ENCODE results near the gene GALNS.
"Not testable (repeated sequence)": the region's sequence is repeated elsewhere in the genome, so short reads cannot be mapped to it uniquely, and the experiment has no call there.

Gene GALNS

DNA sequence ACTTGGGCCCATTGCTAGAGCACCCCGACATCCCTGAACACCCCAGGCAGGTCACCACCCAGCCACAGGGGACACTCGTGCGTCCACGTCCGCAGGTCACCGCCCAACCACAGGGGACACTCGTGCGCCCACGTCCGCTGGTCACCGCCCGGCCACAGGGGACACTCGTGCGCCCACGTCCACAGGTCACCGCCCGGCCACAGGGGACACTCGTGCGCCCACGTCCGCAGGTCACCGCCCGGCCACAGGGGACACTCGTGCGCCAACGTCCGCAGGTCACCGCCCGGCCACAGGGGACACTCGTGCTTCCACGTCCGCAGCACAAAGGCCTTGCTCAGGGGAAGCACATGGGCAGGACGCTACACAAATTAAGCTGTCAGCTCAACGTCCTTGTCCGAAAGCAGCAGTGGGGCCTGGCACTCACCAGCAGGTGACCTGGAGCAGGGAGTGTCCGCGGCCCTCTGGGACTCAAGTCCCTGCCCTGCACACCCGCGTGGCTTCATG is 17.7 kb downstream of the GALNS start:
- DNase-seq (ENCODE audit: low read depth in 2 of 3, low spot score in 1 of 3) = no peak

- DNase-seq (ENCODE audit: low read depth in 2 of 3, low spot score in 1 of 3) = no peak
Measured at GRCh38 chr16:88838566-88838965, 18.2 kb downstream of the GALNS start.

GRCh38 chr16:88837806-88838205 is 18.9 kb downstream of the GALNS start:
- DNase-seq (ENCODE audit: low read depth in 2 of 3, low spot score in 1 of 3) = no peak

DNA sequence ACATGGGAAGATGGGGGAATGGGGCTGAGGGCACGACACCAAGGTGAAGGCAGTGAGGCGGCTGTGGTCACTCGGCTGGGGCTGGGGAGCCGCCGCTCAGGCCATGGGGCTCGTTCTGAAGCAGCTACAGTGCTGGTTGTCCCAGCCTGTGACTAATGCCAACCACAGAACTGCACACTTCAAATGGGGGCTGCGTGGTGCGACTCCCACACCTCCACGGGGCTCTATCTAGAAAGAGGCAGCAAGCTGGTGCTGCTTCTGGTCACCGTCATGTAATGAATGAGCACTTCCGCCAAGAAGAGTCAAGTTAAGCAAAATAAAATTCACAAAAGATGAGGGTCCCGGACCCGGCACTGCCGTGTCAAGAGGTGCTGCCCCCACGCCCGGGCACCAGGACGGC is 20.0 kb downstream of the GALNS start:
- DNase-seq (ENCODE audit: low read depth in 2 of 3, low spot score in 1 of 3) = no peak

- DNase-seq (ENCODE audit: low read depth in 2 of 3, low spot score in 1 of 3) = no peak
Measured at GRCh38 chr16:88835818-88836217, 20.9 kb downstream of the GALNS start.

DNA sequence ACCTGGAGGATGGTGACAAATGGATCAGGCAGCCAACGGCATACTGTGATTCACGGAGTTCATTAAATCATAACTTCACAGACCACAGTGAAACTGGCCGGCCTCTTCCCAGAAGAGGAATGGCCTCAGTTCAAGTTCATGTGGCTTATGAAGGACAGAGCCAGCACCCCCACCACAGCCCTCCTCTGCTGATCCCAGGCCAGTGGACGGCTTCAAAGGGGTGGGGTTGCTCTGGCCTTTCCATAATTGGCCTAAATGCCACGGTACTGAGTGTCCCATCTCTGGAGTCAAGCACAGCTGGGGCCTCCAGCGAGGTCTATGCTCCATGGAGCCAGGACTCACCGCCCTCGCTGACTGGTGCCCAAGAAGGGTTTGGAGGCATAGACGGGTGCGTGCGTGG is 21.4 kb downstream of the GALNS start:
- DNase-seq (ENCODE audit: low read depth in 2 of 3, low spot score in 1 of 3) = no peak

GRCh38 chr16:88834670-88835069 is 22.1 kb downstream of the GALNS start:
- no peak for DNase-seq (ENCODE audit: low read depth in 2 of 3, low spot score in 1 of 3)

- no peak for DNase-seq (ENCODE audit: low read depth in 2 of 3, low spot score in 1 of 3)
Measured at GRCh38 chr16:88833086-88833485, 23.7 kb downstream of the GALNS start.

DNA sequence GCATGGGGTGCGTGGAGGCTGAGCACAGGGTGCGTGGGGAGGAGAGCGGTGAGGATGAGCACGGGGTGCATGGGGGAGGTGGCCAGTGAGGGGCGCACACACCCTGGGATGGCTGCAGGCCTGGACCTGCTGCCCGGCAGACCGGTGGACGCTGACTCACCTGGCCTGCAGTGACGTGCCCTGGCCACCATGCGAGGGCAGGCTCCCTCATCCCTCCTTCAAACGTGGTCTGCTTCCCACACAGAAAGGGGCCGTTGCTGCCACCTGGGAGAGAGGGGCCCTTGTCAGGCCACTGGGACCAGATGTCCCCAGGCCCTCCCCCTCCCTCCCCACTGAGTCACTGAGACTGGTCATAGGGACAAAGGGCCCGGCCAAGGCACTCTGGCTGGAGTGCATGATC is 24.9 kb downstream of the GALNS start:
- DNase-seq (ENCODE audit: low read depth in 2 of 3, low spot score in 1 of 3) = no peak

DNA sequence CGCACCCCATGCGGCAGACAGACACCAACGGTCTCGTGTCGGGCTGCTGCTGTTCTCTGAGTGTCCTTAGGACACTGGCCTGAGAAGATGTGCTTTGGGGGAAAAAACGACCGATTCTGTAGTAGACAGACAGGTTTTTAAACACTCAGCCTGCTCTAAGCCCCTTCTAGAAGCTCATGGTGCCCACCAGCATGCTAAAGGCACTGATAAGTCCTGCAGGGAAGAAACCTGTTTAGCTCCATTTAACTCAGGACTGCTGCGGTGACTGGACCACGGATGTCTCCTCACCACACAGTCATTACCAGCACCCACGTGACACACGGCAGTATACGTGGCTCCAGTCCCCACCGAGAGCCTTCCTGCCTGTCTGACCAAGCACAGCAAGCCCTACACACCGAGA is 26.0 kb downstream of the GALNS start:
- DNase-seq (ENCODE audit: low read depth in 2 of 3, low spot score in 1 of 3) = no peak

GRCh38 chr16:88830258-88830657 is 26.5 kb downstream of the GALNS start:
- no peak for DNase-seq (ENCODE audit: low read depth in 2 of 3, low spot score in 1 of 3)

DNA sequence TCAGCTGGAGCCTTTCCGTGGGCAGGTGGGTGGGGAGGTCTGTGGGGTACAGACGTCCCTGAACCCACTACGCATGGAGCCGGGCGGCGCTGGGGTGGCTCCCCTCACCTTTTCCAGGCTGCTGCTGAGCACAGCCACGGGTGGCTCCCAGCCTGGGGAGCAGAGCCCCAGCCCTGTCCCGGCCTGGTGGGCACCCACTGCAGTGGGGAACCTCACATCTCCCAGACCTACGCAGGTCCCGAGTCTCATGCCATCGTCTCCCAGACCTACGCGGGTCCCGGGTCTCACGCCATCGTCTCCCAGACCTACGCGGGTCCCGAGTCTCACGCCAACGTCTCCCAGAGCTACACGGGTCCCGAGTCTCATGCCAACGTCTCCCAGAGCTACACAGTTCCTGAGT is 28.0 kb downstream of the GALNS start:
- DNase-seq (ENCODE audit: low read depth in 2 of 3, low spot score in 1 of 3) = no peak

- no peak for DNase-seq (ENCODE audit: low read depth in 2 of 3, low spot score in 1 of 3)
Measured at GRCh38 chr16:88827727-88828126, 29.0 kb downstream of the GALNS start.

- no peak for DNase-seq (ENCODE audit: low read depth in 2 of 3, low spot score in 1 of 3)
Measured at GRCh38 chr16:88826070-88826840, 30.5 kb downstream of the GALNS start.

- no peak for DNase-seq (ENCODE audit: low read depth in 2 of 3, low spot score in 1 of 3)
Measured at GRCh38 chr16:88825146-88825545, 31.6 kb downstream of the GALNS start.

- DNase-seq (ENCODE audit: low read depth in 2 of 3, low spot score in 1 of 3) = no peak
Measured at GRCh38 chr16:88824256-88825077, 32.3 kb downstream of the GALNS start.

DNA sequence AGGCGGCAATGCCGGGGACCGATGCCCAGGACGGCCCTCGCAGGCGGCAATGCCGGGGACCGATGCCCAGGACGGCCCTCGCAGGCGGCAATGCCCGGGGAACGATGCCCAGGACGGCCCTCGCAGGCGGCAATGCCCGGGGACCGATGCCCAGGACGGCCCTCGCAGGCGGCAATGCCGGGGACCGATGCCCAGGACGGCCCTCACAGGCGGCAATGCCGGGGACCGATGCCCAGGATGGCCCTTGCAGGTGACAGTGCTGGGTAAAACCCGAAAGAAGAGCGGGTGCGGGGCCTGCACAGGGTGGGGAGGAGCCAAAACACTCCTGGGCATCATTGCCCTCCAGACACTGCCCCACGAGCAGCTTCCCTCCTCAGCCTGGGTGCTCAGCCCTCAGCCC is 33.1 kb downstream of the GALNS start:
- DNase-seq (ENCODE audit: low read depth in 2 of 3, low spot score in 1 of 3) = not testable (repeated sequence)

DNA sequence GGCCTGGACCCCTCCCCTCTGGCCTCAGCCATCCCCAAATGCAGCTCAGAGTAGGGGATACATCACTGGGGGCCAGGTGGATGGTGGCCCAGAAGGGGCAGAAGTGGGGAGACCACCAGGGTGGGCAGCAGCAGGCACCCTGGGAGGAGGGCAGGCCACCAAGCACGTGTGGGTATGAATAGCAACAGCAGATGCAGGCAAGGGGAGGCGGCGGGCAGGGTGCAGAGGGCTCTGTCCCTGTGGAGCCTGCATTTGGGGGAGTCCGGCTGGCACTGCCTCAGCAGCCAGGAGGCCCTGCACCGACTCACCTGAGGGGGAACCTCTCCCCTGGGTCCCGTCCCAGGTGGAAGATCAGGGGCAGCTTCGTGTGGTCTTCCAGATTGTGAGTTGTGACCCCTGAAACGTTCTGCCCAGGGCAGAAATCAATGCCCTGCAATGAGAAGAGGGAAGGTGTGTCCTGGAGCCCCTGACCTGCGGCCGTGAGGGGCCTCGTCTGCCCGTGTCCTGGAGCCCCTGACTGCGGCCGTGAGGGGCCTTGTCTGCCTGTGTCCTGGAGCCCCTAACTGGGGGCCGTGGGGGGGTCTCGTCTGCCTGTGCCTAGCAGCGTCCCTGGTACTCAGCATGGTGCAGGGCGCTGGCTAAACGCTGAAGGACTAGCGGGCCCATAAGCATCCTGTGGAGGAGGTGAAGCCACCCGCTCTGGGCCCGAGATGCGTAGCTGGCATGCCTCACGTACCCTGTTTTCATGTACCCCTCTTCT is 34.3 kb downstream of the GALNS start:
- DNase-seq (ENCODE audit: low read depth in 2 of 3, low spot score in 1 of 3) = no peak

DNA sequence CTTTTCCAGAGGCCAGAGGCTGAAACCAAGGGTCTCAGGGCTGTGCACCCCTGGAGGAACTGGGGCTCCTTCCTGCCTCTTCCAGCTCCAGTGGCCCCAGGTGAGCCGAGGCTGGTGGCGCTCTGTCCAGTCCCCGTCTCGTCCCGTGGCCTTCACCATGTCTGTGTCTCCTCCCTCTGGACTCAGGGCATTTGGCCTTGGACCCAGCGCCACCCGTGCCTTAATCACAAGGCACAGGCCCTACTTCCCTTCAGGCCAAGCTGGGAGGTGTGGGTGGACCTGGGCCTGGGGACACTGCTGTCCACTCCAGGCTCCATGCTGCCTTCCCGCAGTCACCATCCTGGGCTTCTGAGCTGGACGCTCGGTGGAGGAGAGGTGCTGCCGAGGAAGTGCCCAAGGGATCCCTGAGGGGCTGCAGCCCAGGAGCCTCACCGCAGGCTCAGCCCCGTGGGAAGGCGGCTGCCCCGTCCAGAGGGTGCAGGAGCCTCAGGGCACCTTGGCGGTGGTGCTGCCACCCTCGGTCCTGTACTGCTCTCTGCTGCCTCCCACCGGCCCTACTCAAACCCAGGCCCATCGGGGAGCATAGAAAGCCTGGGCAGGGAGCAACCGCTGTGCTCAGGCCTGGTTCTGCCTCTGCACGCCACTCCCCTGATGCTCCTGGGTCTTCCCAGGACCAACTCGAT is 35.4 kb downstream of the GALNS start:
- DNase-seq (ENCODE audit: low read depth in 2 of 3, low spot score in 1 of 3) = no peak

GRCh38 chr16:88820385-88821025 is 36.2 kb downstream of the GALNS start:
- DNase-seq (ENCODE audit: low read depth in 2 of 3, low spot score in 1 of 3) = no peak

- DNase-seq (ENCODE audit: low read depth in 2 of 3, low spot score in 1 of 3) = no peak
Measured at GRCh38 chr16:88819126-88819525, 37.6 kb downstream of the GALNS start.
